Measurements from ENCODE around the gene BAZ2A. TPM values are rescaled to one million over a fixed set of nuclear protein-coding genes. Genes with fewer than 3 reads are reported as not detected.

BAZ2A gene
- total RNA-seq, 1 donor from 2014 or later = 43.1 TPM

DNA sequence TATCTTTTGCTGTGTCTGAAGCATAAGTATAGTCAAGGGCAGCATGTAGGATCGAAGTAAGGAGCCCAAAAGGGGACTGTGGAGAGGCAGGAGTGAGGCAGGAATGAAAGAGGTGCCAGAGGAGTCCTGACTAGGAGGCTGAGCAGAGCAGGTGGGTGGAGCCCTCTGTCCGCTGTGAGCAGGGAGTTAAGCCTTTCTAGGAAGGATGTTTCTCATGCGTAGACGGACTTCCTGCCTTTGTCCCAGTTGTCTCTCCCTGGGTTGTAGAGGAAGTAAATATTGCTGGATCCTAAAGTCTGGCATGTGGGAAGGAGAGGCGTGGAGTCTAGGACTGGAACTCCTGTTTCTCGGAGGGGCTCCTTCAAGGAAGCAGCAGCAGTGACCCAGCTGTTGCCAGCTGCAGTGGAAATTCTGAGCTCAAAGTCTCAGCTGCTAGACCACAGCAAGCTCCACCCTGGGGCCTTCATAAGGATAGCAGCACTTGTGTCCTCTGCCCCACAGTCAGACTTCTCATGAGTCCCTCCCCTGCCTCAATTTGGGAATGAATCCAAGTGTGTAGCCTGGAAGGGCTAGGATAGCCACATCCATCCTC, 64.5 kb downstream of the BAZ2A start:
- H3K4me3 ChIP-seq (ENCODE audit: low read depth, low read length) = no peak overlapping the region
- peak; percentile 10 for DNase-seq (ENCODE audit: low read depth)
- TF ChIP-seq, protein P1, sequence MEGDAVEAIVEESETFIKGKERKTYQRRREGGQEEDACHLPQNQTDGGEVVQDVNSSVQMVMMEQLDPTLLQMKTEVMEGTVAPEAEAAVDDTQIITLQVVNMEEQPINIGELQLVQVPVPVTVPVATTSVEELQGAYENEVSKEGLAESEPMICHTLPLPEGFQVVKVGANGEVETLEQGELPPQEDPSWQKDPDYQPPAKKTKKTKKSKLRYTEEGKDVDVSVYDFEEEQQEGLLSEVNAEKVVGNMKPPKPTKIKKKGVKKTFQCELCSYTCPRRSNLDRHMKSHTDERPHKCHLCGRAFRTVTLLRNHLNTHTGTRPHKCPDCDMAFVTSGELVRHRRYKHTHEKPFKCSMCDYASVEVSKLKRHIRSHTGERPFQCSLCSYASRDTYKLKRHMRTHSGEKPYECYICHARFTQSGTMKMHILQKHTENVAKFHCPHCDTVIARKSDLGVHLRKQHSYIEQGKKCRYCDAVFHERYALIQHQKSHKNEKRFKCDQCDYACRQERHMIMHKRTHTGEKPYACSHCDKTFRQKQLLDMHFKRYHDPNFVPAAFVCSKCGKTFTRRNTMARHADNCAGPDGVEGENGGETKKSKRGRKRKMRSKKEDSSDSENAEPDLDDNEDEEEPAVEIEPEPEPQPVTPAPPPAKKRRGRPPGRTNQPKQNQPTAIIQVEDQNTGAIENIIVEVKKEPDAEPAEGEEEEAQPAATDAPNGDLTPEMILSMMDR (conservative IDR thresholded peaks at IDR 0.05; ENCODE audit: low read depth, low read length) = no peak

DNA sequence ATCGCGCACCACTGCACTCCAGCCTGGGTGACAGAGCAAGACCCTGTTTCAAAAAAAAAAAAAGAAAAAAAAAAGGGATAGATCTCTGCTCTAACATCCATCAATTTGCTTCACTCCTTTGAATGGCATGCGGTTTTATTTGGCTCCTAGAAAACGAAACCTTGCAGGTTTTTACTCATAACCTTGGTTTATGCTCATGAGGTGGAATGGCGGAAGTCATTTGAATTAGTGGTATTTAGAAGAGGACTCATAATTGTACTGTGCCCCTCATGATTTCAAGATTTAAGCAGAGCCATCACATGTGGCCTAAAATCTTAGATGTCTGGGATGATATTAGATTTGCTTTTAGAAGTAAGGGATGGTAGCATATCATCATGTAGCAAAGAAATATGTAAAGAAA, 79.1 kb downstream of the BAZ2A start:
- no peak for DNase-seq (ENCODE audit: low read depth)
- H3K4me3 ChIP-seq (ENCODE audit: low read depth, low read length) = no peak overlapping the region
- TF ChIP-seq, protein P1 (conservative IDR thresholded peaks at IDR 0.05; ENCODE audit: low read depth, low read length) = no peak

DNA sequence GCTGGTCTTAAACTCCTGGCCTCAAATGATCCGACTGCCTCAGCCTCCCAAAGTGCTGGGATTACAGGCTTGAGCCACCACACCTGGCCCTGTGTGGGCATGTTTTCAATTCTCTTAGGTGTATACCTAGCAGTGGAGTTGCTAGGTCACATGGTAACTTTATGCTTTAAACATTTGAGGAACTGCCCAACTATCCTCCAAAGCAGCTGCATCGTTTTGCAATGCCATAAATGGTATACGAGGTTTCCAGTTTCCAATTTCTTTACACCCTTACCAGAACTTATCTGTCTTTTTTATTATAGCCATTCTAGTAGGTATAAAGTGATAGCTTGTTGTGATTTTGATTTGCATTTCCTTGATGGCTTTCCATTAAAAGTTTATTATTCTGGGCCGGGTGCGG, 83.4 kb downstream of the BAZ2A start:
- TF ChIP-seq, protein P1 (conservative IDR thresholded peaks at IDR 0.05; ENCODE audit: low read depth, low read length) = no peak
- DNase-seq (ENCODE audit: low read depth) = no peak
- no peak overlapping the region for H3K4me3 ChIP-seq (ENCODE audit: low read depth, low read length)

Other genes starting within 250 kb of the BAZ2A start
- 30.2 and 35.0 TPM in 2 replicates for gene TIMELESS, start 180.9 kb downstream of the BAZ2A start, total RNA-seq
- gene MIP, start 175.7 kb downstream of the BAZ2A start, total RNA-seq = not detected in 2 replicates
- gene SPRYD4, start 161.7 kb downstream of the BAZ2A start, total RNA-seq = 1.6 and 2.1 TPM in 2 replicates
- 0.29 and 2.9 TPM in 2 replicates for gene GLS2, start 142.2 kb downstream of the BAZ2A start, total RNA-seq
- gene RBMS2, start 108.5 kb downstream of the BAZ2A start, total RNA-seq = 23.9 and 31.0 TPM in 2 replicates
- 569 and 705 TPM in 2 replicates for gene ATP5F1B, start 15.7 kb upstream of the BAZ2A start, total RNA-seq
- gene PTGES3, start 58.0 kb upstream of the BAZ2A start, total RNA-seq = 110 and 203 TPM in 2 replicates
- gene NACA, start 95.0 kb upstream of the BAZ2A start, total RNA-seq = 1,115 and 1,158 TPM in 2 replicates
- 19.1 and 32.2 TPM in 2 replicates for gene PRIM1, start 122.0 kb upstream of the BAZ2A start, total RNA-seq
- gene HSD17B6, start 133.0 kb upstream of the BAZ2A start, total RNA-seq = 0.36 and 0.81 TPM in 2 replicates

Measured in epithelial cell of proximal tubule (primary cell).